GM21786 (cell line): ENCODE results near the gene MYH14.
A peak's percentile ranks its signal among the peaks of the same experiment; 100 is the strongest.
"Not testable (repeated sequence)": the region's sequence is repeated elsewhere in the genome, so short reads cannot be mapped to it uniquely, and the experiment has no call there.

Experiments
- ATAC-seq: cut with Tn5 transposase; IDR thresholded peaks from one replicate; pipeline ENCODE4 v1.9.1; 2021; ENCODE audit not compliant: unreplicated experiment

MYH14 gene

GRCh38 chr19:50315773-50316448, 112.5 kb downstream of the MYH14 start:
- ATAC-seq, result no peak

DNA sequence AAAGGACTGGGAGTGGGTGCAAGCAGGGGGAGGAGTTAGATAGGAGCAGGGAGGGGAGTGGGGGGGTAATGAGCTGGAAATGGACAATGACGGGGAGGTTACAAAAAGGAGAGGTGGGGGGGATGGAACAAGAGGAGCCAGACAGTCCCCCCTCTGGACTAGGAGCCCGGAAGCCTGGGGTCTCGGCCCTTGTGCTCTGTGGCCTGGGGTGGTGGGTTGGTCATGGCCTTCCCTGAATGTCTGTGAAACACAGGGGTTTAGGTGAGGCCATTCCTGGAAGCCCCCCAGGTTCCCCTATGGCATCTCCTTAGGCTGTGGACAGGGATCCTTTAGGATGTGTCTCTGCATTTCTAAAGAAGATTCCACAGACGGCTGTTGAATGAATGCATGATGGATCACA, 113.7 kb downstream of the MYH14 start:
- no peak for ATAC-seq

DNA sequence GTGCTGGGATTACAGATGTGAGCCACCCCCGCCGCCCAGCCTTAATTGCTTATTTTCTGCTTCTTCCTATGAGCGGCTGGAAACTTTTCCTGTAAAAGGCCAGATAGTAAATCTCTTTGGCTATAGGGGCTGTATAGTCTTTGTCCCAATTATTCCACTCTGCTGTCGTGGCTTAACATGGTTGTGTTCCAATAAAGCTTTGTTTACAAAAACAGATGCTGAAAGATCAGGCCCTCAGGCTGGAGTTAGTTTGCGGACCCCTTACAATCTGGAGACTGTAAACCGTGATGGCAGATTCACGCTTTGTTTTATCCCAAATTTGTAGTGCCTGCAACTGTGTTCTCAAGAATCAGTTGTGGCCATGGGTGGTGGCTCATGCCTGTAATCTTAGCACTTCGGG, 115.0 kb downstream of the MYH14 start:
- ATAC-seq, result no peak

GRCh38 chr19:50319156-50319555, 115.7 kb downstream of the MYH14 start:
- ATAC-seq, result no peak

DNA sequence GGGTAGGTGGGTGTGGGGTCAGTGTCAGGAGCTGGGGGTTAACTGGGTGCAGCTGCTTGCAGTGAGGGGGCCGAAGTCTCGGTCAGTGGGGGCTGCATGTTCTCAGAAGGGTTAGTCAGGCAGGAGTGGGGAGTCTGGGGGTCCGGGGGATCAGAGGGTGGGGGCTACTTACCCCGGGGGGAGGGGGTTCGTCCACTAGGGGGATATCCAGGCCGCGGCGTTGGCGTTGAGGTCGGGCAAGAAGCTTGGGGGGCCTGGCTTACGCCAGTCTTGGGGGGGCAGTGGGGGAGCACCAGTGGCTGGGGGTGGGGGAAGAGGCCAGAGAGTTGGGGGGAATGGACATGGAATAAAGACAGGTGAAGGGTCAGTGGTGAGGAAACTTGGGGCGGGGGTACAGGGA, 116.6 kb downstream of the MYH14 start:
- no peak for ATAC-seq

DNA sequence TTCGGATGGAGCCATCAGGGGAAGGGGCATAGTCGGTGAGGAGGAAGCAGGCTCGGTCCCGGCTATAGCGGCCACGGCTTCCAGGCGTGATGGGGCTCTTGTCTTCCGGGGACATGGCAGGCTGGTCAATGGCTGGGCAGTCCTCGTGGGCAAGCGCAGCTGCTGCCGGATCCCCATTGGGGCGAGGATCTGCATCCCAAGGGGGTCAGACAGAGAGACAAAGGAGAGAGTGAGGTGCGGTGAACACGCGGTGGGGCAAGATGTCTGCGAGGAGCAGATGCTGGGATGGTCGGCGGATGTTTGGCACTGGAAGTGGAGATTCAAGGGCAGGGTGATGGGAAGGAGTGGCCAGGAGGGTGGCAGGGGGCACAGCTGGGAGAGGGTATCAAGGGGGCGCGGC, 117.2 kb downstream of the MYH14 start:
- ATAC-seq, result no peak

DNA sequence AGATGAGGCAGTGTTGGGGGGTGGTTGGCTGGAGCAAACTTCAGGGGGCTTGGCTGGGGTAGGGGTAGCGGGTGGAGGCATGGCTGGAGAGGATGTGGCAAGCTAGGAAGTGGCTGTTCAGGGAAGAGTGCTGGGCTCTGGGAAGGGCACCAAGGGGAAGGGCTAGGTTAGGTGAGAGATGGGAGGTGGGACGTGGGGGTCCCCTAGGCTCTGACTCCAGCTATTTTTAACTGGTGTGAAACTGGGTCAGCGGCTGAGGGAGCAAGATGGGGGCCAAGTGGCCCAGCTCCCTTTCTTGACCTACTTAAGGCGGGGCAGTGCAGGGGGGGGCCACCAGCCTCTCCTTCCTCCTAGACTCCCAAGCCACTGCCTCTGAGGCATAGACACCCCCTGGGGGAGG, 118.4 kb downstream of the MYH14 start:
- no peak for ATAC-seq

GRCh38 chr19:50322234-50322633, 118.8 kb downstream of the MYH14 start:
- no peak for ATAC-seq

GRCh38 chr19:50322931-50323781, 119.7 kb downstream of the MYH14 start:
- ATAC-seq, result no peak

DNA sequence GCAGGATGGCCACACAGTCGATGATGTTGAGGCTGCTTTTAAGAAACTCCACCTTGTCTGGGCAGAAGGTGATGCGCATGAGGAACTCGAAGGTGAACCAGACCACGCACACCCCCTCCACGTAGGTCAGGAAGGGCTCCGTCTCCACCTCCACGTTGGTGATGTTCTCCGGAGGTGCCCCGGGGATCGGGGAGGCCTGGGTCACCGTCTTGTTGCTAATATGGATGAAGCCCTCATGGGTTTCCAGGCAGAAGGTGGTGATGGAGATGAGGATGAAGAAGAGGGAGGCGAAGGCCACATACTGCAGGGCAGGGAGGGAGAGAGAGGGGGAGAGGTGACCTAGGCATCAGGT, 120.3 kb downstream of the MYH14 start:
- ATAC-seq, result no peak

- ATAC-seq, result no peak
Measured at GRCh38 chr19:50324331-50324730, 120.9 kb downstream of the MYH14 start.

DNA sequence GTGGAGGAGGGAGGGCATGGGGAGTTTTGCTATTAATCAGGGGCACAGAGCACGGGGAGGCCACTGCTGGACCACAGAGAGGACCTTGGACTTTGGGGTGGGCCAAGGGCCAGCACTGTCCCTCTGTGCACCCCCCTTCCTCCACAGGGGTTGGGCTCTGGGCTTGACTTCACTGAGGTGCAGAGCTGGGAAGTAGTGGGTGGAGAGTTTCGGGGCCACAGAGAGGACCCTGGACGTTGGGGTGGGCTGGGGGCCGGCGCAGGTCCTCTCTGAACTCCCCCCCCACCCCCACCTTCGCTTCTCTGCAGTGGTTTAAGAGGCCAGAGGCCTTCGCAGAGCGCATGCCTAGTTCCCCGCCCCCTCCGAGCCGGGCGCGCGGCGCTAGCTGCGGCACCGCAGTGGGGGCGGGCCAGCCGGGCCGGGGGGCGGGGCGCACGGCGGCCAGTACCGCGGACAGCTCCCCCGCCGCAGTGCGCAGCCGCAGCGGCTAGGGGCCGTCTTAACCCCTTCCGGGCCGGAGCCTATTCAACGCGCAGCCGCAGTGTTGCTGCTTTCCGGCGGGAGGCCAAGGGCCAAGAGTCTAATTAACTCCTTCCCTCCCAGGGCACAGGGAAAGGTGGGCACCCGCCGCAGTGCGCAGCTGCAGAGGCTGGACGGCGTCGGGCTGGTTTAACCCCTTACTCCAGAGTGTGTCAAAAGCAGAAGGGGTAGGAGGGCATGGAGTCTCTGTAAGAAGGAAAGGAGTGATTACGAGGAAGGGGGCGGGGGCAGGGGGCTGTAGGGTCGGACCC, 122.1 kb downstream of the MYH14 start:
- no peak for ATAC-seq

DNA sequence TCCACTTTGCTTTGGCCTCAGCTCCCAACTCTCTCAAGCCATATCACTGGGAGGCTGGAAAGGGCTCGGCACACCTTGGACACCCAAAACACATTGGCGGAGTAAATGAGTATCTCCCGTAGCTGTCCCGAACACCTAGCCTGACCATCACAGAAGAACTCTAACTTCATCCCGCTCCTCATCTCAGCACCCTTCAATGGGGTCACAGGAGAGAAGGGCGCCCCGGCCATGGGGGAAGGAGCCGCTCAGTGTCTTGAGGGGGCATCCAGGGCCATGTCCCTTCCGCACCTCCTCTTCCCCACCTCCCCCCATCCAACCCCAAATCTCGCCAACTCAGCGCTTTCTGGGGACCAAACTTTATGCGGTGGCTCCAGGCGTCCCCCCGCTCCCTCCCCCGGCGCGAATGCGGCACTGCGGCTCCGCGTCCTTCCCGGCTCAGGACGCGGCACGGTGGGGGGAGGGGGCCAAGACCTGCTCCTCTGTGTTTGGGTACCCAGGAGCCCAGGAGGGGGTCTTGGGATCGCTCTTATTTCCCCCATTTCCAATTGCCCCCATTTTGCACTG, 122.8 kb downstream of the MYH14 start:
- ATAC-seq, result no peak

DNA sequence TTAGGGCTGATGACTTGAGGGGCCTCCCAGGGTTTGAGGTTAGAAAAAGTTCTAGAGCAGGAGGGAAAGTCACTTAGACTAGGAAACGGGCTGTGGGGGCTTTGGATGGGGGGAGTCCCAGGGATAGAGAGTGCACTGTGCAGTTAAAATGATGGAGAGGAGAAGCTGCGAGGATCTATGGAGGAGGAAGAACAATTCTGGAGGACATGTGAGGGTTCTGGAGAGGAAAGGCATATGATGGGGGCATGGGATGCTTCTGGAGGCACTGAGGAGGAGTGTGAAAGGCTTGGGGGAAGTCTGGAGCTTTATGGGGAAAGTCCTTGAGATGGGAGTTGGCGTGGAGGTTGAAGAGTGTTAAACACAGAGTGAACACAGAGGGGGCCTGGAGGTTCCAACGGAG, 123.6 kb downstream of the MYH14 start:
- ATAC-seq, result no peak

- no peak for ATAC-seq
Measured at GRCh38 chr19:50327461-50328223, 124.2 kb downstream of the MYH14 start.

GRCh38 chr19:50328224-50328872, 124.9 kb downstream of the MYH14 start:
- no peak for ATAC-seq

GRCh38 chr19:50328873-50329145, 125.4 kb downstream of the MYH14 start:
- ATAC-seq, result peak; percentile 2

- peak; percentile 46 for ATAC-seq
Measured at GRCh38 chr19:50329146-50329925, 125.9 kb downstream of the MYH14 start, which contains the start of gene KCNC3. Gene KCNC3 (minus strand): TSS chr19:50329377. CDS start chr19:50329082, 295 bp downstream.

DNA sequence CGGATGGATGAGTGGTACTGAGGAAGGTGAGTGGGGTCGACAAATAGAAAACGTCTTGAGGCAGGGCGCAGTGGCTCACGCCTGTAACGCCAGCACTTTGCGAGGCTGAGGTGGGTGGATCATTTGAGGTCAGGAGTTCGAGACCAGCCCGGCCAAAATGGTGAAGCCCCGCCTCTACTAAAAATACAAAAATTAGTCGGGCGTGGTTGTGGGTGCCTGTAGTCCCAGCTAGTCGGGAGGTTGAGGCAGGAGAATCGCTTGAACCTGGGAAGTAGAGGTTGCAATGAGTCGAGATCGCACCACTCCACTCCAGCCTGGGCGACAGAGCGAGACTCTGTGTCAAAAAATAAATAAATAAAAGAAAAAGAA, 126.5 kb downstream of the MYH14 start:
- ATAC-seq, result not testable (repeated sequence)
